A673 (cell line): ENCODE results near the gene TELO2. TPM values are rescaled to one million over a fixed set of nuclear protein-coding genes. Genes with fewer than 3 reads are reported as not detected.

Source experiments
- BruUV-seq: library from RNA; stranded (reverse); fragments of 400-500 nt; replicated peaks from 2 replicates; lab custom pipeline; 2021; lab: Mats Ljungman, UMichigan
- CTCF ChIA-PET: fragments of 300-600 bp; sonication (Branson Sonifier 250); formaldehyde crosslinking; loops from one replicate; lab custom pipeline; 2022; ENCODE audit warnings: antibody characterized with exemption; lab: Charles Lee
- POLR2A ChIA-PET: fragments of 300-600 bp; sonication (Branson Sonifier 250); formaldehyde crosslinking; loops from one replicate; lab custom pipeline; 2022; ENCODE audit warnings: antibody characterized with exemption; ENCODE audit not compliant: low non-redundant PET; lab: Charles Lee
- DNase-seq: peaks from one replicate; pipeline ENCODE4 v3.0.0-alpha.2; 2015; ENCODE audit warnings: low spot score
- H3K27ac ChIP-seq: fragments of 200-600 bp; sonication (generic); 2 replicates; pipeline ENCODE4 v1.5.1; 2016; ENCODE audit warnings: mixed run types, low read depth, mild to moderate bottlenecking, mixed read lengths, antibody characterized with exemption, low read length; ENCODE audit not compliant: poor library complexity, severe bottlenecking
- H3K27me3 ChIP-seq: fragments of 200-600 bp; sonication (generic); replicated peaks from 2 replicates; pipeline ENCODE4 v1.6.1; 2017; ENCODE audit warnings: mixed run types, low read depth, mild to moderate bottlenecking, mixed read lengths, antibody characterized with exemption, low read length; ENCODE audit not compliant: insufficient read depth, poor library complexity
- H3K36me3 ChIP-seq: fragments of 200-600 bp; sonication (generic); 2 replicates; pipeline ENCODE4 v1.6.1; 2016; ENCODE audit warnings: mixed run types, mild to moderate bottlenecking, mixed read lengths, antibody characterized with exemption, low read length; ENCODE audit not compliant: insufficient read depth, poor library complexity, severe bottlenecking
- H3K4me1 ChIP-seq: fragments of 200-600 bp; sonication (generic); 2 replicates; pipeline ENCODE4 v1.6.1; 2017; ENCODE audit warnings: mixed run types, mild to moderate bottlenecking, mixed read lengths, antibody characterized with exemption, low read length; ENCODE audit not compliant: insufficient read depth, poor library complexity, severe bottlenecking
- H3K4me3 ChIP-seq: fragments of 200-600 bp; sonication (generic); 2 replicates; pipeline ENCODE4 v1.5.1; 2016; ENCODE audit warnings: low read depth, mixed run types, mild to moderate bottlenecking, mixed read lengths, low read length; ENCODE audit not compliant: poor library complexity, severe bottlenecking
- H3K9me3 ChIP-seq: fragments of 200-600 bp; sonication (generic); 2 replicates; pipeline ENCODE4 v1.6.1; 2016; ENCODE audit warnings: mixed run types, low read depth, mild to moderate bottlenecking, mixed read lengths, antibody characterized with exemption, low read length; ENCODE audit not compliant: poor library complexity, severe bottlenecking
- EZH2 ChIP-seq: fragments of 200-600 bp; sonication (generic); IDR thresholded peaks from 2 replicates; pipeline ENCODE4 v1.6.1; 2017; ENCODE audit warnings: borderline replicate concordance, low read depth, mild to moderate bottlenecking, mixed read lengths, antibody characterized with exemption, low read length; ENCODE audit not compliant: poor library complexity, severe bottlenecking
- intact Hi-C: fragments of 100-400 bp; cut with micrococcal nuclease; formaldehyde crosslinking; loops from one replicate; pipeline ENCODE4 v1.10.0; 2022; ENCODE audit not compliant: unreplicated experiment
- total RNA-seq: library from RNA; stranded (reverse); gene quantifications from 2 replicates; pipeline ENCODE4 v1.2.3, GENCODE V29; 2021
- TF ChIP-seq, protein P1 (sequence below): fragments of 300-800, 200-600 bp; sonication (generic); conservative IDR thresholded peaks from 2 replicates; pipeline ENCODE4 v1.5.1; 2017; ENCODE audit warnings: low read depth, mild to moderate bottlenecking, antibody characterized with exemption, low read length, moderate library complexity, mixed read lengths

TELO2 gene
- total RNA-seq, 1 experiment from 2014 or later = 67.0 TPM

GRCh38 chr16:1498899-1499676 is 5.9 kb downstream of the TELO2 start:
- Histone ChIP-seq H3K36me3 (peaks cover 33% of the 10 kb centered on the region), H3K27me3 (no peaks in the 10 kb centered on the region), H3K4me3 (no peak overlapping the region), H3K9me3 (no peaks in the 10 kb centered on the region), H3K4me1 (no peaks in the 10 kb centered on the region), H3K27ac (no peak overlapping the region)
- intact Hi-C loops = no loop called here
- DNase-seq = no peak
- ChIA-PET POLR2A (no interaction called here), CTCF (interaction anchor here (0.6 kb wide), 1 partner anchor 500 kb away, joined by 3 read pairs; no protein-coding TSS in a partner anchor)
- TF ChIP-seq EZH2 = no peak
- TF ChIP-seq, protein P1, sequence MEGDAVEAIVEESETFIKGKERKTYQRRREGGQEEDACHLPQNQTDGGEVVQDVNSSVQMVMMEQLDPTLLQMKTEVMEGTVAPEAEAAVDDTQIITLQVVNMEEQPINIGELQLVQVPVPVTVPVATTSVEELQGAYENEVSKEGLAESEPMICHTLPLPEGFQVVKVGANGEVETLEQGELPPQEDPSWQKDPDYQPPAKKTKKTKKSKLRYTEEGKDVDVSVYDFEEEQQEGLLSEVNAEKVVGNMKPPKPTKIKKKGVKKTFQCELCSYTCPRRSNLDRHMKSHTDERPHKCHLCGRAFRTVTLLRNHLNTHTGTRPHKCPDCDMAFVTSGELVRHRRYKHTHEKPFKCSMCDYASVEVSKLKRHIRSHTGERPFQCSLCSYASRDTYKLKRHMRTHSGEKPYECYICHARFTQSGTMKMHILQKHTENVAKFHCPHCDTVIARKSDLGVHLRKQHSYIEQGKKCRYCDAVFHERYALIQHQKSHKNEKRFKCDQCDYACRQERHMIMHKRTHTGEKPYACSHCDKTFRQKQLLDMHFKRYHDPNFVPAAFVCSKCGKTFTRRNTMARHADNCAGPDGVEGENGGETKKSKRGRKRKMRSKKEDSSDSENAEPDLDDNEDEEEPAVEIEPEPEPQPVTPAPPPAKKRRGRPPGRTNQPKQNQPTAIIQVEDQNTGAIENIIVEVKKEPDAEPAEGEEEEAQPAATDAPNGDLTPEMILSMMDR = no peak
- no TSS peak for BruUV-seq

DNA sequence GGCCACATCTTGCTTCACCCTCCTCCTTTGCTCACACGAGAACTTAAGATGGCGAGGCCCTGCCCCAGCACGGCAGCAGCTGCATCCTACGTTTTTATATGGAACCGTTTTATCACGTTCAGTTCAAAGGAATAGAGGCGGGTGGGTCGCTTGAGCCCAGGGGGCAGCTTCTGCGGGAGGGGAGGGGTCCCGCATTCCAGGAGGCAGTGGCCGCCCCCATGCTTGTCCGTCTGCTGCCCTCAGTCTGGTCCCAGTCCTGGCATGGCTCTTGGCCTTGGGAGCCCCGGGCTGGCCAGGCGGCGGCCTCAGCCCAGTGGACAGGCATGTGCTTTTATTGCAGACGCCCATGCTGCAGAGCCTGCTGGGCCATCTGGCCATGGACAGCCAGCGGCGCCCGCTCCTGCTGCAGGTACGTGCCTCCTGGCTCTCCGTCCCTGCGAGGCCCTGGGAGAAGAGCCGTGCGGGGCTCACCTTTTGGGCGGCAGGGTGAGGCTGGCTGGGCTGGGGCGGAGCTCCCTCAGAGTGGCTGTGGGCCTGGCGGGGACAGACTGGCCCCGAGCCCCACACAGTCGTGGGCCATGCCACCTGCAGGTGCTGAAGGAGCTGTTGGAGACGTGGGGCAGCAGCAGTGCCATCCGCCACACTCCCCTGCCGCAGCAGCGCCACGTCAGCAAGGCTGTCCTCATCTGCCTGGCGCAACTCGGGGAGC is 6.8 kb downstream of the TELO2 start:
- DNase-seq = no peak
- BruUV-seq = no TSS peak
- H3K27me3 ChIP-seq = no peaks in the 10 kb centered on the region
- TF ChIP-seq, protein P1 = no peak
- TF ChIP-seq EZH2 = no peak
- CTCF ChIA-PET = no interaction called here
- no peaks in the 10 kb centered on the region for H3K9me3 ChIP-seq
- H3K27ac ChIP-seq = no peak overlapping the region
- H3K4me1 ChIP-seq = no peaks in the 10 kb centered on the region
- peaks cover 32% of the 10 kb centered on the region for H3K36me3 ChIP-seq
- H3K4me3 ChIP-seq = no peak overlapping the region
- POLR2A ChIA-PET = no interaction called here
- intact Hi-C loops = no loop called here

DNA sequence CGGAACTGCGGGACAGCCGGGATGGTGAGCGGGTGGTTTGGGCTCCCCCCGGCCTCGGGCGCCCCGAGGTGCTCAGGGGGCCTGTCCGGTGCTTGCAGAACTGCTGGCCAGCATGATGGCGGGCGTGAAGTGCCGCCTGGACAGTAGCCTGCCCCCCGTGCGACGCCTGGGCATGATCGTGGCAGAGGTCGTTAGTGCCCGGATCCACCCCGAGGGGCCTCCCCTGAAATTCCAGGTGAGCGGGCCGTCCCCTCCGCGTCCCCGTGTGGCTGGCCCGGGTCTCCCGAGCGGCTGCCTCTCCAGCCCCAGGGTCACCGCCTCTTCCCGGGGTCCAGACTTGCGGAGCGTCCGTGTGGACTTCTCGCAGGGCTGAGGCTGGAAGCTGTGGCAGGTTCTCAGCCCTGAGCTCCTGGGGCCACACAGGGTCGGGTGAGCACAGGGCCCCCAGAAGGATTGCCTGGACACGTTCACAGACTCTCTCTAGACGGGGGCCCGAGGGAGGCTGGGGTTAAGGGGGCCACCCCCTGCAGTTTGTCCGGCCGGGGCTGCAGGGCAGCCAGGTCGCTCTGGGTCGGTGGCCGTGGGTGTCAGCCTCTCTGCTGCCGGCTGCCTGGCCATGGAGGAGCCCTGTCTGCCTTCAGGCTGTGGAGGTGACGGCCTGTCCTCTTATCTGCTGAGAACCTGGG is 7.4 kb downstream of the TELO2 start:
- POLR2A ChIA-PET = no interaction called here

More for the DNA sequence above, 7.4 kb downstream of the TELO2 start:
- Histone ChIP-seq H3K27ac (no peak overlapping the region), H3K36me3 (peaks cover 27% of the 10 kb centered on the region), H3K4me1 (no peaks in the 10 kb centered on the region), H3K27me3 (no peaks in the 10 kb centered on the region), H3K4me3 (no peak overlapping the region), H3K9me3 (no peaks in the 10 kb centered on the region)
- intact Hi-C loops = no loop called here
- CTCF ChIA-PET = no interaction called here
- no peak for DNase-seq
- no peak for TF ChIP-seq EZH2
- TF ChIP-seq, protein P1 = no peak
- no TSS peak for BruUV-seq
